Measurements from ENCODE around the gene FAM186B. TPM values are rescaled to one million over a fixed set of nuclear protein-coding genes. Genes with fewer than 3 reads are reported as not detected.
"Not testable (repeated sequence)": the region's sequence is repeated elsewhere in the genome, so short reads cannot be mapped to it uniquely, and the experiment has no call there.

FAM186B gene
- total RNA-seq, 1 donor from 2014 or later = 0.62 TPM

DNA sequence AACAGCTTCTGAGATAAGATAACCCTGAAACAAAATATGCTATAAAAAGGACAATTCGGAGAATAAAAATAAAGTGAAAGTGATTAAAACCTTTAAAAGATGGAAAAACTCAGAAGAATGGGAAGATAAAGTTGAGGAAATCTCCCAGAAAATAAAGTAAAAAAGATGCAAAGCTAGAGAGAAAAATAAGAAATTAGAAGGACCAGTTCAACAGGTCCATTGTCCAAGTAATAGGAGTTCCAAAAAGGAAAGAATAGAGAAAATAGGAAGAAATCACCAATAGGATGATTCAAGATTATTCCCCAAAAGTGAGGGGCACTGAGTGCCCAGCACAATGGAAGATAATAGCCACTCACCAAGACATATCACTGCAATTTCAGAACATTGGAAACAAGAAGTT, 13.1 kb upstream of the FAM186B start:
- ATAC-seq = no peak
- DNase-seq (ENCODE audit: missing footprints) = no peak
- intact Hi-C loops (cut with DNase I) = no loop called here

DNA sequence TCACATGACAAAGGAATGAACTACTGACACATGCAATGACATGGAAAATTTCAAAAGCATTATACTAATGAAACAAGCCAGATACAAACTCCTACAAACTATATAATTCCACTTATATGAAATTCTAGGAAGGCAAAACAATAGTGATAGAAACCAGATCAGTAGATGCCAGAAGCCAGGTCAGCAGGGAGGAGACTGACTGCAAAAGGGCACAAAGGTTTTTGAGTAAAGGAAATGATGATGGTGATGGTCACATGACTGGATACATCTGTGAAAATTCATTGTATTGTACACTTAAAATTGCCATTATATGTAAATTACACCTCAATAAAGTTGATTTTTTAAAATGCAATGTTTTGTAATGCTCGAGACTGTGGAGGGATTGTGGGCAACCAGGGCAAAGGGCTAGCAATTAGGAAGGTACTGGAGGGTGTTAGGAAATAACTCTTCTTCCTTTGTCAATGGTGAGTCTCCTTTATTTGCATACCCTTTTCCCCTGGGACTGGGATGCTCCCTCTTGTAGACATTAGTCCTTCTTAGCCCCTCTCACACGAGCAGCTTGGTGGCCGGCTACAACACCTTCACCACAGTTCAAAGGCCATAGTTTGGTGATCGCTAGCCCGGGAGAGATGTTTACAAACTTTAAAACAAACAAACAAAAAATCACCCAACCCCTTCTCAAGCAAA, 11.2 kb upstream of the FAM186B start:
- intact Hi-C loops (cut with DNase I) = no loop called here
- DNase-seq (ENCODE audit: missing footprints) = no peak
- no peak for ATAC-seq

DNA sequence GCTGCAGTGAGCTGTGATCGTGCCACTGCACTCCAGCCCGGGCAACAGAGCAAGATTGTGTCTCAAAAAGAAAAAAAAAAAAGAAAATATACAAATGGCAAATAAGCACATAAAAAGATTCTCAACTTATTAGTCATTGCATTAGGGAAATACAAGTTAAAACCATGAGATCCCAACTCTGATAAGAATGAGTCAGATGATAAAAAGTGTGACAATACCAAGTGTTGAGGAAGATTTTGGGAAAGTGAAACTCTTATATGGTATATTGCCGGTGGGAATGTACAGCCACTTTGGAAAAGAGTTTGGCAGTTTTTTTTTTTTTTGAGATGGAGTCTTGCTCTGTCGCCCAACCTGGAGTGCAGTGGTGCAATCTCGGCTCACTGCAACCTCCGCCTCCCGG, 10.3 kb upstream of the FAM186B start:
- ATAC-seq (no peak), DNase-seq (ENCODE audit: missing footprints) (no peak)
- intact Hi-C loops (cut with DNase I) = no loop called here

DNA sequence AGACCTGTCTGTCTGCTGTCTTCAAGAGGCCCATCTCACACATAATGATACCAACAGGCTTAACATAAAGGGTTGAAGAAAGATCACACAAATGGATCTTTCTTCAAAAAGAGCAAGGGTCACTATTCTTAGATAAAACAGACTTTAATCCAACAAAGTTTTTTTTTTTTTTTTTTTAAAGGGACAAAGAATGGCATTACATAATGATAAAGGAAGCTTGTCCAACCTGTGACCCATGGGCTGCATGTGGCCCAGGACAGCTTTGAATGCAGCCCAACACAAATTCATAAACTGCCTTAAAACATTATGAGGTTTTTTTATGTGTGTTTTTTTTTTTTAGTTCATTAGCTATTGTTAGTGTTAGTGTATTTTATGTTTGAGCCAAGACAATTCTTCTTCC, 6.8 kb upstream of the FAM186B start:
- no peak for DNase-seq (ENCODE audit: missing footprints)
- no peak for ATAC-seq
- intact Hi-C loops (cut with DNase I) = no loop called here

DNA sequence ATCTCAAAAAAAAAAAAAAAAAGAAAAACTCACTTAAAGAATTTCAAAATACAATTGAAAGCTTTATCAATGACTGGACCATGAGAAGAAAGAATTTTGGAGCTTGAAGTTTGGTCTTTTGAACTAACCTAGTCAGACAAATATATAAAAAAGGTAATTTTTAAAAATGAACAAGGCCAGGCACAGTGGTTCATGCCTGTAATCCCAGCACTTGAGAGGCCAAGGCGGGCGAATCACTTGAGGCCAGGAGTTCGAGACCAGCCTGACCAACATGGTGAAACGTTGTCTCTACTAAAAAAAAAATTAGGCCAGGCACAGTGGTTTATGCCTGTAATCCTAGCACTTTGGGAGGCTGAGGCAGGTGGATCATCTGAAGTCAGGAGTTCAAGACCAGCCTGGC, 5.3 kb upstream of the FAM186B start:
- ATAC-seq; intact Hi-C loops (cut with DNase I); DNase-seq (ENCODE audit: missing footprints): not testable (repeated sequence)

DNA sequence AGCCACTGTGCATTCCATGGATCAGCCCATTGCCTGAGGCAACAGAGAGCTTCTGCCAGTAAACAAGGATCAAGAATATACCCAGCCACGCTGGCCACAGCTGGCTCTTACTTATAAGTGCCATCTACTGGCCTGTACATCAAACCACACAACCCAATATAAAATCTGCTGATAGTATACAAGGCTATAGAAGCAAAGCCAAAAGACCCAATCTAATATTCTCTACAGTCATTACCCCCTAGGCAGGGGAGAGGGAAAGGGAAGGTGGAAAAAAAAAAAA, 4.4 kb upstream of the FAM186B start:
- DNase-seq (ENCODE audit: missing footprints) (no peak), ATAC-seq (no peak)
- intact Hi-C loops (cut with DNase I) = no loop called here

DNA sequence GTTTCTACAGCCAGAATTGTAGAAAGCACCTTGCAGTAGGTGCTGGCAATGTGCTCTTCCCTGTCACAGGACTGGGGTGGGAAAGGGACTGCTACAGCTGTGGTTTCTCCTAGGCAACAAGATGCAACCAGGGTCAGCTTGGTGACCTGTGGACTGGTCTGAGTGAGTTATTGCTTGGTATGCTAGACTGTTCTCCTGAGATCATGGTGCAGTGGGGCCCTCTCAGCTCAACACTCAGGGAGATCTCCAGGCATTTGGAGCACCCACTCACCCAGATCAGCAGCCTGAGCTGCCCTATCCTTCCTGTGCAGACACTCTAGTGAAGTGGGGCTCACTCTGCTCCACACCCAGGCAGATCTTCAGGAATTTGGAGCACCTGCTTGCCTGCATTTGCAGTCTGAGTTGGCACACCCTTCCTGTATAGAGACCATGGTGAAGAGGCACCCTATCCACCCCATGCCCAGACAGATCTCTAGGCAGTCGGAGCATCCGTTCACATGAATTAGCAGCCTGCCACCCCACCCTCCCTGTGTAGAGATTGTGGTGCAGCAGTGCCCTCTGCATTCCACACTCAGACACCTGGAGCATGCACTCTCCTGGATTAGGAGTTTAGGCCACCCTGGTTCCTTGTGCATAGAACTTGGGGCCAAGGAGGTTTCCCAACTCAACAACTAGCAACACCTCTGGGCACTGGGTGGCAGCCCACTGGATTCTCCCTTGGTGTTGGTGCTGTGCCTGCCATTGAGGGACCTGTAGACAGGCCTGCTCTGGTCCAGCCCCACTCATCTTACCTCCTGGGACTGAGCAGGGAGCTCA, 3.8 kb upstream of the FAM186B start:
- DNase-seq (ENCODE audit: missing footprints) (no peak), ATAC-seq (no peak)
- intact Hi-C loops (cut with DNase I) = no loop called here

DNA sequence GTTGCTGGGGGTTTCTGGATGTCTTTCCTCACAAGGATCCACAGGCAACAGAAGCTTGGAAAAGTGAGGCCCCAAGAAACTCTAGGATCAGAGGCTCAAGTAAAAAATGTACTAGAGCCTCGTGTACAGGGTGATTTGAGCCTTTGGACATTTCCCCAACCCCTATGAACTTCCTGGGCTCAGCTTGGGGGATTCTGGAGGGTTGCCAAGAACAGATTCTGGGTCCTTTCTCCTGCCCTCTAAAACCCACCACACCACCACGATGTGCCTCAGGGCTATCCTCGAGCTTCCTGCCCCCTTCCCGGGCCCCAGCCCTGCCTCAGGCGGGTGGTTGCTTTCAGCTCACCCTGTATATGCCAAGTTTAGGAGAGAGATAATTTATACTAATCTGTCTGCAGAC, 583 bp downstream of the FAM186B start:
- ATAC-seq (no peak), DNase-seq (ENCODE audit: missing footprints) (no peak)
- intact Hi-C loops (cut with DNase I) = no loop called here

DNA sequence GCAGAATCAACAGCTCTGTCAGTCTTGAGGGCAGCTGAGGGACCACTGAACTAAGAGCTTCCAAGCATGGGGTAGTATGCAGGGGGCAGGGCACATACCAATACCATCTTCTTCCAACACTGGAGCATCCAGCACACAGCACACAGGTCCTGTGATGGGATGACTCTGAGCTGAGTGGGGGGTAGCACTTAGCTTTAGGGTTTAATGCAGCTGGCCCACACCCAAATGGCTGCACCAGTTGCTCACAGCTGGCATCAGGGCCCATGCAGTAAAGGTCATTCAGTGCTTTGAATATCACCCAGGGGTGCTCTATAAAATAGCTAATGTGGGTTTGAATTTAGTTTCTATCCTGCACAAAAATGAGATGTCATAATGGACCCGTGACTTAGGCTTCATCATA, 1.7 kb downstream of the FAM186B start:
- intact Hi-C loops (cut with DNase I) = no loop called here
- no peak for DNase-seq (ENCODE audit: missing footprints)
- ATAC-seq = no peak

DNA sequence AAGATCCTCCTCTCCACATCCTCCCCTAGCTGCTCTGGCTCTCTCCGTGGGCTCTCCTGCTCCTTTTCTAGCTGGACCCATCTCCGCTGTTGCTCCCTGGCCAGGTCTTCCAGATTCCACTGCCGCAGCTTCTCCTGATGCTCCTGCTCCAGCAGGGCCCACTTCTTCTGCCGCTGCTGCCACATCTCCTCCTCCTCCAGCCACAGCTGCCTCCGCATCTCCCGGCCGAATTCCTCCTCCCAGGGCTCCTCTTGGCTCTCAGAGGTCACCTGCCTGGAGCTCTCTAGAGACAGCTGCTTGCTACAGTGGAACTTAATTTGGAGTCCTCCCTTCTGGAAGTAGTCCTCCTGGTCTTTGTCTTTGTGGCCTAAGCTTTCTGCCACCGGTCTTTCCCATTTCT, 5.5 kb downstream of the FAM186B start:
- ATAC-seq (no peak), DNase-seq (ENCODE audit: missing footprints) (no peak)
- intact Hi-C loops (cut with DNase I) = no loop called here

DNA sequence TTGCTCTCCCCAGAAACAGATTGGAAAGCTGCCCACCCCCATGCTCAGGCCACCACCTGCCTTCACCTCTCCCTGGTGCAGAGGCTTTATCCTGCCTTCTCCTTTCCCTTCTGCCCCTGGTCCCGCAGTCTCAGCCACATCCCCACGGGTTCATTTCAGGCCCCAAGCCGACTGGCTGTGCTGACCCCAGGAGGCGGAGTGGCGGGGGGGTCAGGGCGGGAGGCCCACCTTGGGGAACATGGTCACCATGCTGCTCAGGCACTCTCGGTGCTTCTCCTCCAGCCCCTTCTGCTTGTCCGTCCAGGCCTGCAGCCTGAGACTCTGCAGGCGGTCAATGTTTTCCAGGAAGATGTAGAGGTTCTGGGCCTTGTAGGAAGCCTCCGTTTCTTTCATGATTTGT, 6.9 kb downstream of the FAM186B start:
- intact Hi-C loops (cut with DNase I) = no loop called here
- no peak for DNase-seq (ENCODE audit: missing footprints)
- ATAC-seq = no peak

DNA sequence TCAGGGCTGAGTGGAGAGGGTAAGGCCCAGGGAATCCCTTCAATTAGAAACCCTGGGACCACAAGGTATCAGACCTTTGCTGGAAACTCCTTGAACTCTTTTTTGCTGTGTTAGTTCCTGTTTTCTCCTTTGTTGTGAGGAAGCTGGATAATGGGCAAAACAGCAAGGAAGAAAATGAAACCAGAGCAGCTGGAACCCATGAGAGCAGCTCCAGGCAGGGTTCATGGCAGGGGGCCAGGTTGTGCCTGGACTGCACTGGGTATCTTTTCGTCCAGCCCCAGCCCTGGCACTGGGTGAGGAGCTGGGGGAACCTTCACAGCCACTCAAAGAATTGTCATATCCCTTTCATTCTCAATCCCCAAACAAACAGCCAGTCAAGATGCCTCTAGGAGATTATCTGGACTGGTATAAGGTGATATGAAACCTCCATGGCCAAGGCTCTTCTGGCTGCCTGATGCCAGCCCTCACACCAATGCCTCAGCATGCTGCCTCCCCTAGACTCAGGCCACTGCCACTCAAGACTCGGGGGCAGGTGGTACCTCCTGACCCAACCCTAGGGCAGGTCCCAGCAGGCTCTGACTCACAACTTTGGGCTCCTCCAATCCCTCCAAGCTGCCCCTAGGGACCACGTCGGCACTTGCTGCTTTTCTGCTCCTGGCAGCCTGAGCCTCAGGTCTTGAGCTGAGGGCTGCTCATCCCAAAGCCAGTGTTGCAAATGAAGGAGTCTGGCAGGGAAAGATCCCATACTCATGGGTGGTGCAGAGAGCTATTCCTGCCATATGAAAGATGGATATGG, 16.5 kb downstream of the FAM186B start:
- DNase-seq (ENCODE audit: missing footprints) (peak; percentile 67), ATAC-seq (peak; percentile 46)
- intact Hi-C loops (cut with DNase I) = no loop called here

DNA sequence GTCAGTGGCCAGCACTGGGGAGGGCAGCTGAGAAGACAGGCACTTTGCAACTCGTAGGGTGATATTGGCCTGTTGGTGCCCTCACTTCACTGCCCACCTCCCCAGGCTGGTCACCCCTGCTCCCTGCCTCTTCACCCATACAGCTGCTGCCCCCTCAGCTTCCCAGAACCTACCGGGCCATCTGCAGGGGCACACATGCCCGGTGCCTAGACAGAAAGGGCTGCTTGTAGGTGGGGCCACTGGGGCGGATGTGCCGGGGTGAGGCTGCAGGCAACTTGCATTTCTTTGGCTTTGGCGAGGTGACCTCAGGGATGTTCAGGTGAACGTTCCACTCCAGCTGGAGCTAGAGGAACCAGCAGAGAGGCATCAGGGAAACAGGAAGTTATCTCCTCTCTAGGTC, 17.2 kb downstream of the FAM186B start:
- ATAC-seq = no peak
- intact Hi-C loops (cut with DNase I) = no loop called here

DNA sequence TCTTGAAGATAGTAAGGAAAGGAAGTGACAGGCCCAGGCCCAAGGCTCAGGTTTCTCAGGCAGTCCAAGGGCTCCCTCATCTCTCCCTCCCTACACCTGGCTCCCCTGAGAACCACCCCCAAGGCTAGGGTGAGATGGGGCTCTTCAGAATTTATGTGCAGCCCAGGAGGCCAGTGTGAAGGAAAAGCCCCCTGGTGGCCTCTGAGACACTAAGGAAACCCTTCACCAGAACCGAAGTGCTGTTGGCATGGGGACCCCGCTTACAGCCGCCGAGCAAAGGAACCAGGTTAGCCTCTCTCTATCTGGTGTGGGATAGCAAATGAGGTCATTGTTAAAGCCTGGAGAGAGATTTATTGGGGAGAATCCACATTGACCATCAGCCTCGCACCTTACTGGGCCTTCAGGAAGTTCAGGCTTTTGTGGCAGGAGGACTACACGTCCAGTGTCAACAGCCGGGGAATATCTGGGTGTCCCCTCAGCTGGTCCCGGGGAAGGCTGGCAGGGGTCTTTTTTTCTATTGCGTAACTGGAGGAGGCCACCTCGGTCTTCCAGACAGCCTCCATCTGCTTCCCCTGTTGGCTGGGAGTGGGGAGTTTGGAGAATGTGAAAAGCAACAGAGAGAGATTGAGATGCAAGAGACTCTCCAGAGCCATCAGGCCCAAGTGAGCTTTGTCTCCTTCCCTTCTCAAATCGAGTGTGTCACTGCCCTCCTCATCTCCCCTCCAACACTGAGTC, 18.1 kb downstream of the FAM186B start:
- ATAC-seq (no peak), DNase-seq (ENCODE audit: missing footprints) (no peak)
- intact Hi-C loops (cut with DNase I) = no loop called here

More for the DNA sequence above, 17.2 kb downstream of the FAM186B start:
- no peak for DNase-seq (ENCODE audit: missing footprints)

DNA sequence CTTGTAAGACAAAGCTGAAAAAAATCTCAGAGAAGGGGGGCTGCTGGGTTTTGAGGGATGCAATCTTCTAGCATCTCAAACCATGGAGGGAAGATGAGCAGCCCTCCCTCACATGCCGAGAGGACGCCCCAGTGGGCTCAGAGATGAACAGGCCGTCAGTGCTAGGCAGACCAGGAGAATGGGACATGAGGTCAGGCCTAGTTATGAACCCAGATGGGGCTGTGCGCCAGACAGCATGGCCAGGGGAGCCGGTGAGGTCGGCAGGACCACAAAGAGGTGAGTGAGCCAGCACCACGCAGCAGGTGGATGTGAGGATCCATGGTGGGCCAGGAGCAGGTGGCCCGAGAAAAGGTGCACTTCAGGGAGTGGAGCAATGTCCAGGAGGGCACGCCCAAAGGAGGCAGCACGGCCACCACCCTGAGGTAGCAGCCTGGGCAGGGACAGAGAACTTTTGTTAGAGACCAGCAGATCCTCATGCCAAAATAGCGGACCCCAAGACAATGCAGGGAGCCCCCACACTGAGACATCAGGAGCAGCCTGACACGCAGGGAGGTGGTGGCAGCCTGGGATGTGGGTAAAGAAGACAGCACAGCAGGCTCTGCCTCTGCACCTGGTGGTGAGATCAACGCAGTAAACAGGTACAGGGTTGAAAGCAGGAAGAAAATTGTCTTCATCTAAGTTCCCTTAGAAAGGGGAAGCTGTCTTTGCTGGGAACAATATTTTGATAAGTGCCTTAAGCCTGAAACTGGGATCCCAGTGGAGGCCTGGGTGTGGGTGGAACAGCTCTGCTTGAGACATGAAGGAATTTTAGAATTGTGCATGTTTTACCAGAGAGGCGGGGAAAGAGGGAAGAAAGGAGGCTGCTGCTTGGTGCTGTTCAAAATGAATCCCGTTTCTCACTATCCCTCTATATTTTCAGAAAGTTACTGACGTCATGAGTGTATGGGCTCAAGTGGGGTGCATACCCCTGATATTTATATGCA, 19.7 kb downstream of the FAM186B start:
- no peak for DNase-seq (ENCODE audit: missing footprints)
- intact Hi-C loops (cut with DNase I) = no loop called here

DNA sequence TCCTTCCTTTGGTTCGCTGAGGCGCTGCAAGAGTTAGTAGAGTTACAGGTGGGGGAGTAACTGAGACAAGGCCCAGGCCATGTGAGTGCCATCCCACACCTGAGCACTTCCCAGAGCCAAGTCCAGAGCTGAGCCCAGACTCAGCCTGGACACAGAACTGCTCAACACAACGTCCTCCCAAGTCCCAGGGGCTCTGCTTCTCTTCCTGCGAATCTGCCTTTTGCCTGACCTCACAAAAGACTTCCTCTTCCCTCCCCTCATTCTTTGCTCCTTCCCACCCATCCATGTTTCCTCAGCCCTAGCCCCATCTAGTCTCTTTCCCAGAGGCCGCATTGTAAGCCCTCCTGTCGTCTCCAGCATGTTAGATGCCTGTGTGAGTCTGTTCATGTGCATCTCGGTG, 20.8 kb downstream of the FAM186B start:
- ATAC-seq = no peak
- intact Hi-C loops (cut with DNase I) = loop anchor here (5.0 kb wide), 1 partner anchor 72 kb away; no protein-coding TSS in a partner anchor
- DNase-seq (ENCODE audit: missing footprints) = no peak

More for the DNA sequence above, 19.7 kb downstream of the FAM186B start:
- ATAC-seq = no peak

DNA sequence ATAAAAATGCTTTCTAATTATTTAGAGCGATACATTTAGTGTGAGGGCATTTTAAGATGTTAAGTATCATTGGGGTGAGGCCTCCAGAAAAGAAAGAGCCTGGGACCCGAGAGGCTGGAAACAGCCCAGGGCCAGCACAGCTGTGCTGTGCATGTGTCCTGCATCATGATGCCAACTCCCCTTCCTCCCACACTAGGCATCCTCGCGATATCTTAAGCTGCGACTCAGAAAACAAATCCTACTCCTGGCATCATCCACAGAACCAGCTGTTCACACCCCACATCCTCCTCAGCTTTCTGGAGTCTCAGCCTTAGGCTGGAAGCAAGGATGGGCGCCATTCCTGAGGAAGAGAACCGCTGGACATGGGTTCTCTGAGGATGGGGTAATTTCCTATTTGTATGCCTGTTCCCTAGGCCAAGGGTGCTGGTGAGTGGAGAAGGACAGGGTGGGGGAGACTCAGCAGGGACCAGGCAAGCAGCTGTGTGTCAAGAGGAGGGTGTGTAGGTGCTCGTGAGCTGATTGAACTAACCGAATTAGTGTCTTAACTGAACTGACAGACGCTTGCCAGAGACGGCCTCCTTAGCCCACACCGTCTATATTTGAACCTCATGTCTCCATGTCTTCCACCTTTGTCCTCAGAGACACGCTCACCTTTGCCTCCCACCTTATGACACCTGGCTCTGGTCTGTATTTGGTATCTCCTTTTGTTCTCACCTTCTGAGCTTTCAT, 21.9 kb downstream of the FAM186B start:
- intact Hi-C loops (cut with DNase I) = loop anchor here (5.0 kb wide), 1 partner anchor 71 kb away; no protein-coding TSS in a partner anchor
- ATAC-seq (peak; percentile 23), DNase-seq (ENCODE audit: missing footprints) (no peak)
